ACC112 (cell line): Measurements from ENCODE around the gene MPDZ.

Experiments
- H2AFZ ChIP-seq: fragments of 200-600 bp; sonication (generic); one replicate; pipeline ENCODE4 v1.6.0; 2017; ENCODE audit warnings: antibody characterized with exemption, low read length; ENCODE audit not compliant: unreplicated experiment
- H3K27ac ChIP-seq: fragments of 200-600 bp; sonication (generic); 2 replicates; pipeline ENCODE4 v1.5.1; 2014; ENCODE audit warnings: low read depth, mild to moderate bottlenecking, antibody characterized with exemption, low read length, moderate library complexity
- H3K27me3 ChIP-seq: fragments of 200-600 bp; sonication (generic); 2 replicates; pipeline ENCODE4 v1.6.1; 2014; ENCODE audit warnings: mild to moderate bottlenecking, antibody characterized with exemption, low read length, moderate library complexity, mixed read lengths; ENCODE audit not compliant: insufficient read depth
- H3K36me3 ChIP-seq: fragments of 200-600 bp; sonication (generic); 2 replicates; pipeline ENCODE4 v1.6.1; 2016; ENCODE audit warnings: mild to moderate bottlenecking, antibody characterized with exemption, low read length, moderate library complexity, mixed read lengths; ENCODE audit not compliant: insufficient read depth
- H3K4me1 ChIP-seq: fragments of 200-600 bp; sonication (generic); one replicate; pipeline ENCODE4 v1.6.1; 2016; ENCODE audit warnings: low read length, mixed read lengths; ENCODE audit not compliant: insufficient read depth, unreplicated experiment, control insufficient read depth
- H3K4me3 ChIP-seq: fragments of 200-600 bp; sonication (generic); 2 replicates; pipeline ENCODE4 v1.5.1; 2014; ENCODE audit warnings: mild to moderate bottlenecking, low read depth, low read length
- H3K79me2 ChIP-seq: fragments of 200-600 bp; sonication (generic); one replicate; pipeline ENCODE4 v1.6.0; 2016; ENCODE audit warnings: low read length; ENCODE audit not compliant: control insufficient read depth, unreplicated experiment, insufficient read depth

MPDZ gene

DNA sequence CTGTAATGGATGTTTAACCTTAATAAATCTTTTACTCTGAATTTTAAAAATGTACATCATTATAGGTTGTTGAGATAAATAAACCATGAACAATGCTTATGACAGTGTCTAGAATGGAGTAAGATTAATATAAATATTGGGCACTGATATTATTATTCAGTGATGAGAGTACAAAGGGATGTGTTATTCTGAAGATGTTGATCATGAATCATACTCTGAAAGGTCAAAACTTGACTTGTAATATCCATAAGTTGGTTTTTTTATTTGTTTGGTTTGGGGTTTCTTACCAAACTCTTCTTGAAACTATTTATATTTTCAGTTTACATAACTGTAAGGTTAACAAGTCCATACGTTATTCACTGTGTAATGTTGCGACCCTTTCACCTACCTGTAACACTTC, 163.2 kb downstream of the MPDZ start:
- peaks cover 7% of the 10 kb centered on the region; the same call in 1 of the 2 replicates for H3K36me3 ChIP-seq

DNA sequence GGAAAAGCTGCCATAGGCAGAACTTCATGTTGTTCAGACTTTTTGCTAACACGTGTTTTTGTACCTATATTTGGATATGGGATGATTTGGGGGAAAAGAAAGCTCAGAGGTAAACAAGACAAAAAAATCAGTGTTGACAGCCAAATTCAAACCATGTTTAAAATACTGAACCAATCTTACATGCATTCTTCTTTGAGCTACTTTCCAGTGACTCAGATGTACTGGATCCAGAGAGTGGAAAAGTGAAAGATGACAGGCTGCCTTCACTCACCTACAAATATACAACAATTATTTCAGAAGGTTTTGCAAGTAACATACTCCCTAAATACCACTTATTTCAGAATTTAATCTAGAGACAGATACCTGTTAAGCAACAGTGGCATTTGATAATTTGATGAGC, 165.7 kb downstream of the MPDZ start:
- Histone ChIP-seq H3K27ac (no peak overlapping the region), H3K79me2 (no peaks in the 10 kb centered on the region), H3K4me1 (peaks cover 15% of the 10 kb centered on the region), H3K36me3 (peaks cover 12% of the 10 kb centered on the region), H3K27me3 (no peaks in the 10 kb centered on the region), H3K4me3 (peak overlapping the region; percentile 29; the same call in 1 of the 2 replicates), H2AFZ (no peak overlapping the region)

More for the DNA sequence above, 163.2 kb downstream of the MPDZ start:
- H3K27me3 ChIP-seq, result no peaks in the 10 kb centered on the region
- H3K4me1 ChIP-seq, result peaks cover 15% of the 10 kb centered on the region
- no peak overlapping the region for H3K27ac ChIP-seq
- H3K4me3 ChIP-seq, result no peak overlapping the region
- H2AFZ ChIP-seq, result no peak overlapping the region
- H3K79me2 ChIP-seq, result no peaks in the 10 kb centered on the region

DNA sequence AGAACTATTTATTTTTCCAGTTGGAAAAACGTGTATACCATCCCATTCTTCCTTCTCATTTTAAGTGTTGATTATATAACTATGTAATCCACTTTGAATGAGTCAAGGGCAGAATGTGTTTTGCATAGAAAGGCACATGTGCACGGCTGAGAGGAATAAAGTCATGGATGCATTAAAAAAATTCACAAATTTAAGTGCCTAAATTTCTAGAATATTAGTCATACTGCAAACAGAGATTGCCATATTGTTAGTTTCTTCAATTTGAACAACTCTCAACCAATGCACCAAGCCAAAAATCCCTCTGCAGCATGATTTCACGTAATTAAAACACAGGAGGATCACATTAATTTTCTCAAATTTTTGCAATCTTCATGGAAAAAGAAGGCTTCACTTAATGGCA, 166.3 kb downstream of the MPDZ start:
- H3K27ac ChIP-seq, result no peak overlapping the region
- H3K27me3 ChIP-seq, result no peaks in the 10 kb centered on the region
- H3K36me3 ChIP-seq, result peaks cover 12% of the 10 kb centered on the region
- H3K4me3 ChIP-seq, result peak overlapping the region; percentile 29; the same call in 1 of the 2 replicates
- H2AFZ ChIP-seq, result no peak overlapping the region
- H3K4me1 ChIP-seq, result peaks cover 15% of the 10 kb centered on the region
- H3K79me2 ChIP-seq, result no peaks in the 10 kb centered on the region

DNA sequence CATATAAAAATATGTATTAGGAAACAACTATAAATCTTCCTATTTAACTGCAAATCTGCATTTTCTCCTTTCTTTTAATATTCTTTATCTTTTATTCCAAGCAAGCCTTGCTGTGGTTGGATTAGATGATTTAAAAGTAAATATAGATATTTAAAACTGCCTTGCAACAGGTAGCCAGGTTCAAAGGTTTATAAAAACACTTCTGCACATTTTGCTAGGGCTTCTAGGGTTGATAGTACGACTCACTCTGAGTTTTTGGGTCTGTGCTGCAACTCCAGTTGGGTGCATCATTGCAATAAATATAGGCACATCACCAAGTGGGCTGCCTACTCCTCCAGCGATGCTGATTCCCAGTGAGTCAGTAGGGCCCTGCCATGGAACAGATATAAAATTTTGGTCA, 167.7 kb downstream of the MPDZ start:
- Histone ChIP-seq H3K79me2 (no peaks in the 10 kb centered on the region), H2AFZ (no peak overlapping the region), H3K4me3 (no peak overlapping the region), H3K36me3 (peaks cover 14% of the 10 kb centered on the region), H3K27me3 (no peaks in the 10 kb centered on the region), H3K27ac (no peak overlapping the region), H3K4me1 (peaks cover 15% of the 10 kb centered on the region)

DNA sequence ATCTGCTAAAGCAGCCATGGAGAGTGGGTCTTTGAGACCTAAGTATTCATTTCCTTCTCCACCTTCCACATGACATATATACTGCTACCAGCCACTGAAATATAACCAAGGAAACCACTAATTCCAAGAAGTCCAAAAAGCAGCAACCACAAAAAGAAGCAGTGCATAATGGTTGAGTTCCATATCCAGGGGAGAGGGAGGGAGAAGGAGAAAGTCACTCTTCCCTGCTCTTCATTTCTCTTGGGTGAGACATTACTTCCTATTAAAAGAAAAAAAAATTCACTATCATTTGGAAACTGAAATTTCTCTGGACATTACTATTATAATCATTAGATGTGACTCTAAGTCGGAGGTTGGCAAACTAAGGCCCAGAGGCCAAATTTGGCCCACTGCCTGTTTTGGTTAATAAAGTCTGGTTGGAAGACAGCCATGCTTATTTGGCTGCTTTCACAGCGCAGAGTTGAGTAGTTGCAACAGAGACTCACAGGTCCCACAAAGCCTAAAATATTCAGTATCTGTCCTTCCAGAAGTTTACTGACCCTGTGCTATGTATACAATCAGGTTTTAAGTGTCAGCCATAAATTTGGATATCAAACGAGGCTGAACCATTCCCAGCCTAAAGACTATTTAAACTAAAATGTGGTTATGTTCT, 168.6 kb downstream of the MPDZ start:
- Histone ChIP-seq H3K4me3 (no peak overlapping the region), H3K27me3 (no peaks in the 10 kb centered on the region), H3K36me3 (peaks cover 14% of the 10 kb centered on the region), H3K79me2 (no peaks in the 10 kb centered on the region), H3K27ac (no peak overlapping the region), H2AFZ (no peak overlapping the region), H3K4me1 (peaks cover 15% of the 10 kb centered on the region)

DNA sequence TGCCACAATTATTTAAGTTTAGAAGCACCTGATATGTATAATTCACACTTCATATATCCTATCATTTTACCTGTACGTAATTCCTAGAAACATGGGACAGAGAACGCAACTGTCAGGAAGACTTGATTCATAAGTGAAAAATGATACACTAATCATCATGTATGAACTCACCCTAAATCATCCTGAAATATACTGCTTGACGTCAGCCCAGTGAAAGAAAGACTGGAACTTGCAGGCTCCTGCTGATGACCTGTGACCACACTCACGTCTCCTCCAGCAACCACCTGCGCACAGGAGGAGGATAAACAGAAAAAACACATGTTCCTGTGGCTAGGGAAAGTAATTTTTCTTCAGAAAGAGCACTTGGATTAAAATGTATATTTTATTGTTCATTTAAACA, 169.7 kb downstream of the MPDZ start:
- Histone ChIP-seq H3K4me3 (no peak overlapping the region), H3K27ac (no peak overlapping the region), H3K79me2 (no peaks in the 10 kb centered on the region), H2AFZ (no peak overlapping the region), H3K36me3 (peaks cover 20% of the 10 kb centered on the region), H3K4me1 (peaks cover 15% of the 10 kb centered on the region), H3K27me3 (no peaks in the 10 kb centered on the region)

DNA sequence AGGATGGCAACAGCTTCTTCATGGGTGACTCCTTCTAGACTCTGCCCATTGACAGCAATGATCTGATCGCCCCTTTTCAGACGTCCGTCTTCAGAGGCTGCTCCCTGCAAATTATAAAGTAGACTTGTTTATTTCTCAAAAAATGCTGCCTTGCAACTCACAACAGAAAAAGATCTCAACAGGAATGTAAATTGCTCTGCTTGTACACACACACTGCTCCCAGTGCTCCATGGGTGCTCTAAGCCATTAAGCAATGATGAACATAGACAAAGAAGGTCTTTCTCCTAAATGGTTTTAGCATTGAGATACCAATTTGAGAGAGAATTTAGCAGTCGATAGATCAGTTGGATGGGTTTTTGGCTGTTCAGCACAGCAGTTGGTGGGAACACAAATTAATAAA, 172.5 kb downstream of the MPDZ start:
- no peak overlapping the region for H3K4me3 ChIP-seq
- no peaks in the 10 kb centered on the region for H3K79me2 ChIP-seq
- peaks cover 20% of the 10 kb centered on the region for H3K36me3 ChIP-seq
- no peak overlapping the region for H3K27ac ChIP-seq
- no peak overlapping the region for H2AFZ ChIP-seq
- no peaks in the 10 kb centered on the region for H3K27me3 ChIP-seq
- H3K4me1 ChIP-seq, result no peaks in the 10 kb centered on the region

DNA sequence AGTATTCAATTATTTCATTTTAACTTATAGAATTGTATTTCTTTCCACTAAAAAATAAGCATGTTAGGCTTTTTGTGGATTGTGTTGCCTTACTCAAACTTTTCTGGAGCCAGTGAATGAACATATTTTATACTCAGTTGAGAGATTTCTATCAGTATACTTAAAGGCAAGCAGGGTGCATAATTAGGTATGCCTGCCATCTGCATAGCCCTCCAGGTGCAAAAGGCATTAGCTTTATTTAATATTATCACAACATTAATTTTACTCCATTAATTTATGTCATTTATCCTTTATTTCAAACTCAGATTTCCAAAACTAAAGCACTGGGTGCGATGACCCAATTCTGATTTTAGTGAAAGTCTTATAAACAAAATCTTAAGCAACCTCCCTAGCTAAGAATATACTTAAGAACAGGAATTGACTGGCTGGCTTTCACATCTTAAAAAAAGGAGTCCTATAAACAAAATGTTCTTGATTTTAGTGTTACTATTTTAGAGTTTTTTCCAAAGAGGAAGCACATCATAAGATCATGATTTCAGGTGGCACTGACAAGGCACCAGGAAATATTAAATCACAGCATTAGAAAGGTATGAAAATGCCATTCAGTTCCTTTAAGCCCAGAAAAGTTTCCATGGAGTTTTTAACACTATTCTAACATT, 178.4 kb downstream of the MPDZ start:
- no peak overlapping the region for H3K27ac ChIP-seq
- H3K79me2 ChIP-seq, result no peaks in the 10 kb centered on the region
- H2AFZ ChIP-seq, result no peak overlapping the region
- H3K27me3 ChIP-seq, result no peaks in the 10 kb centered on the region
- peaks cover 6% of the 10 kb centered on the region; the same call in 1 of the 2 replicates for H3K36me3 ChIP-seq
- H3K4me3 ChIP-seq, result no peak overlapping the region
- H3K4me1 ChIP-seq, result no peaks in the 10 kb centered on the region

DNA sequence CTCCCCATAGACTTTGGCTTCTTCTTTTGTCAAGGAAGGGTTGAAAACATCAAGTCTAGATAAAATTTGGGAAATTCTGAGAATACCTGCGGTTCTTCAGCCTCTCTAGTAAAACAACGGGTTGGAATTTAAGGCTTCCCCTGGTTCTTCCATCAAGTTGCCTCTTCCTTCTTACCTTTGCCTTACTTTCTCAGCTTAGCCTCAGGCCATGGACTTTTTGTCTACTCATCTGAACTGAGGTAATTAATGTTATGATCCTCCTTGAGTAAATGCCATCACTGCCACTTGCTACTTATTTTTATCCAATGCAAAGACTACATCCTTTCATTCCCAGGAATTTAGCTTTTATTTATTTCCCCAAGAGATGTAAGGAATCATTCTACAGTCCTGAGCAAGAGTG, 184.4 kb downstream of the MPDZ start:
- Histone ChIP-seq H3K27ac (no peak overlapping the region), H2AFZ (no peak overlapping the region), H3K4me1 (no peaks in the 10 kb centered on the region), H3K79me2 (no peaks in the 10 kb centered on the region), H3K4me3 (no peak overlapping the region), H3K36me3 (no peaks in the 10 kb centered on the region), H3K27me3 (no peaks in the 10 kb centered on the region)

DNA sequence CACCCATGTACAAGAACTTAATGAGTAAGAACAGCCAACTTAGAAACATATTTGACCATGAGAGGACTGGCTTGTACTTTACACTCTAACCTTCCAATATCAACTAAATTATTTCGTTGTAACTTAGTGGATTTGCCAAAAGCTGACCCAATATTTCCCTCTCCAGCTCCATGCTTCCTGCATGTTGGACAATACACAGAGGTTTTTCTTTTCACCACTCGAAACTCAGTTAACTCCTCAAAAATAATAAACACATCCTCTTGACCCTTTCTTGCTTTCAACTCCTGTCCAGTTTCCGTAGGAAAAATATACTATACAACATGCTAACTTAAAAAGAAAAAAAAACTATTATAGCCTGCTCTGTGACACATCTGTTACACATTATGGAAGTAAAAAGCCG, 188.9 kb downstream of the MPDZ start:
- H3K27me3 ChIP-seq, result no peaks in the 10 kb centered on the region
- no peak overlapping the region for H3K27ac ChIP-seq
- no peak overlapping the region for H2AFZ ChIP-seq
- peaks cover 4% of the 10 kb centered on the region for H3K4me1 ChIP-seq
- H3K4me3 ChIP-seq, result no peak overlapping the region
- H3K79me2 ChIP-seq, result no peaks in the 10 kb centered on the region
- H3K36me3 ChIP-seq, result no peaks in the 10 kb centered on the region

DNA sequence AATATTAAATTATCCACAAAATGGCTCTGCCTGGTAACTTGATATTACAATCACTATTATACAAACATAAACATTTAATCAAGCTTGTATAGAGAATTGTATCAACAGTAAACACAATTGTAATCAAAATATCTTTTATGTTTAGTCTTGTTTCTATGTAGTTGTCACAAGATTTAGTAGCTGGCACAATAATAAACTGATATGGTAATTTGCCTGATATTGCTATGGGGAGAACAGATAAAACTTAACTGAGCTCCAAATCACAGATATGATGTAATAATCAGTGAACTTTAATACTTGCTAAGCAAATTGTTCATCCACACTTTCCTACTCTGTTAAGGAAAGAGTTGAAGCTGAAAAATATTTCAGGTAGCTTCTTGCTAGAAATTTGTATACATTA, 189.8 kb downstream of the MPDZ start:
- H3K27me3 ChIP-seq, result no peaks in the 10 kb centered on the region
- no peak overlapping the region for H3K27ac ChIP-seq

More for the DNA sequence above, 189.8 kb downstream of the MPDZ start:
- H3K4me1 ChIP-seq, result peaks cover 4% of the 10 kb centered on the region
- H3K79me2 ChIP-seq, result no peaks in the 10 kb centered on the region
- no peaks in the 10 kb centered on the region for H3K36me3 ChIP-seq
- H2AFZ ChIP-seq, result no peak overlapping the region
- no peak overlapping the region for H3K4me3 ChIP-seq
